ENCODE data around the gene PBRM1.

DNA sequence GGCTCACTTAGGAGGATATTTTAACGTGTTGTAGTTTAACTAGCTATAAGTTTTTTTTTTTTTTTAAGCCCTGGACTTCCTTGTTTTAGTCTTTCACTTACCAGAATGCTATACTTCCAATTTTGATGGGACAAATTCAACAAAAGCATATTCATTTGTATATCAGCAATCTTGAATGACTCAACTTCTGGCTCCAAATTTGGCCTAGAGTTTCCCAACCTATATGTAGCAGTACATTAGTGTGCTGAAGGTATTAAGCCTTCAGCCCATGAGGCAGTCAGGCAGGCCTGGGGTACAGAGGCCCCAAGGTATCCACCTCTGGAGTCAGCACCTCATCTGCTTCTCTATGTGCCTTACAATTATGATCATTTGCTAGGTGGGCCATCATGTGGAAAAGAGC is 5.9 kb downstream of the PBRM1 start:
- TF ChIP-seq CTCF (IDR thresholded peaks at IDR 0.05), result no peak
- no peak for TF ChIP-seq EZH2 (IDR thresholded peaks at IDR 0.05; ENCODE audit: borderline replicate concordance, insufficient read depth, low read depth, low read length, poor library complexity, severe bottlenecking)
